GM12878 (cell line): Measurements from ENCODE around the gene PRMT7. TPM values are rescaled to one million over a fixed set of nuclear protein-coding genes. Genes with fewer than 3 reads are reported as not detected.

Source experiments
- ATAC-seq: fragments of 200-7000 bp; cut with Tn5 transposase; 3 replicates; pipeline ENCODE4 v1.9.1; 2020; ENCODE audit warnings: mild to moderate bottlenecking, moderate library complexity
- BruUV-seq: library from RNA; stranded (reverse); fragments of 400-500 nt; replicated peaks from 2 replicates; lab custom pipeline; 2021; lab: Mats Ljungman, UMichigan
- CTCF ChIA-PET: fragments of 300-600 bp; sonication (Branson Sonifier 250); formaldehyde crosslinking; extraction: SDS; loops from one replicate; lab custom pipeline; 2021; ENCODE audit warnings: inconsistent platforms; lab: Yijun Ruan, JAX
- POLR2A ChIA-PET: fragments of 350-600 bp; formaldehyde crosslinking; extraction: SDS; loops from one replicate; lab custom pipeline; 2021; ENCODE audit warnings: inconsistent platforms; lab: Charles Lee
- RAD21 ChIA-PET: fragments of 300-600 bp; sonication (Branson Sonifier 250); formaldehyde crosslinking; loops from one replicate; lab custom pipeline; 2023; ENCODE audit warnings: antibody characterized with exemption; ENCODE audit not compliant: unreplicated experiment; lab: Charles Lee
- SMC1A ChIA-PET: fragments of 300-600 bp; sonication (Branson Sonifier 250); formaldehyde crosslinking; loops from one replicate; lab custom pipeline; 2023; ENCODE audit not compliant: unreplicated experiment, uncharacterized antibody; lab: Charles Lee
- DNase-seq: peaks from one replicate; pipeline ENCODE4 v3.0.0-alpha.2; 2011; ENCODE audit warnings: low read depth, low spot score
- FAIRE-seq: peaks from 3 replicates; lab custom pipeline; 2011; peaks lifted over from hg19 to GRCh38; lab: Jason Lieb, UNC
- H2AFZ ChIP-seq: 2 replicates; pipeline ENCODE4 v1.6.0; 2011; ENCODE audit warnings: low read depth, low read length, control low read depth; ENCODE audit not compliant: control insufficient read depth
- H3K27ac ChIP-seq: 2 replicates; pipeline ENCODE4 v1.5.1; 2011; ENCODE audit warnings: control low read depth; ENCODE audit not compliant: control insufficient read depth, insufficient read depth
- H3K27me3 ChIP-seq, 2 experiments: replicated peaks in 1 of 2; 2 replicates each; pipeline versions ENCODE4 v1.6.0 to v1.6.1; 2011; ENCODE audit warnings: low read length in 1 of 2; ENCODE audit not compliant: control insufficient read depth in 2 of 2, insufficient read depth in 2 of 2
- H3K36me3 ChIP-seq, 2 experiments: 2 replicates each; pipeline ENCODE4 v1.5.1; 2011; ENCODE audit warnings: low read length in 1 of 2; ENCODE audit not compliant: control insufficient read depth in 2 of 2, insufficient read depth in 2 of 2
- H3K4me1 ChIP-seq: 2 replicates; pipeline ENCODE4 v1.6.1; 2011; ENCODE audit warnings: mild to moderate bottlenecking, low read length, moderate library complexity, mixed read lengths; ENCODE audit not compliant: control insufficient read depth, insufficient read depth
- H3K4me2 ChIP-seq: 2 replicates; pipeline ENCODE4 v1.6.0; 2011; ENCODE audit warnings: control low read depth; ENCODE audit not compliant: control insufficient read depth, insufficient read depth
- H3K4me3 ChIP-seq: fragments of 200-600 bp; sonication (generic); 2 replicates; pipeline ENCODE4 v1.5.1; 2016
- H3K79me2 ChIP-seq: 2 replicates; pipeline ENCODE4 v1.6.0; 2011; ENCODE audit warnings: low read length; ENCODE audit not compliant: control insufficient read depth, insufficient read depth
- H3K9ac ChIP-seq: 2 replicates; pipeline ENCODE4 v1.8.0; 2011; ENCODE audit warnings: low read length, control low read depth, mixed read lengths; ENCODE audit not compliant: control insufficient read depth, insufficient read depth
- H3K9me3 ChIP-seq: replicated peaks from 3 replicates; pipeline ENCODE4 v1.5.1; 2011; ENCODE audit warnings: mild to moderate bottlenecking, low read length; ENCODE audit not compliant: control insufficient read depth, insufficient read depth
- H4K20me1 ChIP-seq: 2 replicates; pipeline ENCODE4 v1.6.0; 2011; ENCODE audit not compliant: control insufficient read depth, insufficient read depth
- ATF7 ChIP-seq: fragments of 450-650 bp; IDR thresholded peaks from 2 replicates; pipeline ENCODE4 v1.6.1; 2016; ENCODE audit warnings: low read depth, mild to moderate bottlenecking
- BCL3 ChIP-seq: IDR thresholded peaks from 2 replicates; pipeline ENCODE4 v1.6.1; 2011; ENCODE audit warnings: borderline replicate concordance, low read depth, mild to moderate bottlenecking, moderate library complexity, low read length; ENCODE audit not compliant: insufficient read depth, poor library complexity, severe bottlenecking
- FOXK2 ChIP-seq: fragments of 450-650 bp; IDR thresholded peaks from 2 replicates; pipeline ENCODE4 v1.6.1; 2017; ENCODE audit warnings: mild to moderate bottlenecking, moderate library complexity
- NFYB ChIP-seq: IDR thresholded peaks from 2 replicates; pipeline ENCODE4 v1.6.1; 2011; ENCODE audit warnings: low read depth, mild to moderate bottlenecking, low read length, improper control_type of control experiment, moderate library complexity; ENCODE audit not compliant: insufficient read depth
- ZBTB40 ChIP-seq: fragments of 450-650 bp; IDR thresholded peaks from 2 replicates; pipeline ENCODE4 v1.6.1; 2016; ENCODE audit warnings: mild to moderate bottlenecking, moderate library complexity, borderline replicate concordance
- ZNF207 ChIP-seq: fragments of 450-650 bp; IDR thresholded peaks from 2 replicates; pipeline ENCODE4 v1.6.1; 2014; ENCODE audit warnings: antibody characterized with exemption, mild to moderate bottlenecking, borderline replicate concordance
- WGBS: methylation state at CpG from one replicate; pipeline ENCODE4 v1.1.6; 2016; ENCODE audit warnings: low lambda C conversion rate; ENCODE audit not compliant: insufficient replicate concordance, insufficient coverage; ENCODE audit errors: missing lambda C conversion rate; 5-methylcytosine and 5-hydroxymethylcytosine counted together
- in situ Hi-C: fragments of 300-500 bp; cut with MboI; formaldehyde crosslinking; loops from 9 replicates; pipeline ENCODE4 v1.14.3; 2018; ENCODE audit warnings: mixed read lengths
- intact Hi-C: fragments of 100-400 bp; cut with micrococcal nuclease; formaldehyde crosslinking; loops from one replicate; pipeline ENCODE4 v1.14.2; 2022; ENCODE audit not compliant: unreplicated experiment
- polyA plus RNA-seq, 11 experiments: library from polyadenylated mRNA; depleted of rRNA in 4 of 11; unstranded in 6 of 11; stranded (reverse) in 5 of 11; fragments of >200 nt; fragmentation: Nextera tagmentation in 4 of 11; fragmentation: Illumina TruSeq in 1 of 11; extraction: Ambion mirVana in 4 of 11; extraction: Trizol in 1 of 11; gene quantifications; 1 replicate in 1 of 11; 2 replicates in 10 of 11; pipeline versions ENCODE4 v1.2.1 to v1.2.3, GENCODE V29; 2011 to 2016; ENCODE audit warnings: inconsistent platforms in 2 of 11, missing spikeins in 2 of 11, low read depth in 1 of 11
- total RNA-seq, 4 experiments: library from RNA; depleted of rRNA in 3 of 4; stranded (reverse); fragments of >200 nt in 3 of 4; fragmentation: Illumina TruSeq in 1 of 4; extraction: Trizol in 1 of 4; gene quantifications; 2 replicates each; pipeline versions ENCODE4 v1.2.1 to v1.2.3, GENCODE V29; 2013 to 2021

PRMT7 gene
- total and polyA plus RNA-seq, 10 of the 15 experiments (the other 5 are each of a cell fraction or from before 2014, with no cell fraction given), result 5.1 to 56.1 (median 42.0) TPM

GRCh38 chr16:68347605-68348004, 36.8 kb downstream of the PRMT7 start (continued):
- no peak for TF ChIP-seq ZNF207

GRCh38 chr16:68348639-68349445, 38.0 kb downstream of the PRMT7 start:
- ChIA-PET CTCF (interaction anchor here (1.1 to 1.4 kb wide), 2 partner anchors 9 to 16 kb away, joined by 3 read pairs; no protein-coding TSS in a partner anchor), SMC1A (interaction anchor here (0.9 to 1.2 kb wide), 2 partner anchors 9 to 14 kb away, joined by 3 read pairs; no protein-coding TSS in a partner anchor), POLR2A (interaction anchor here (0.6 kb wide), 1 partner anchor 200 kb away, joined by 3 read pairs; no protein-coding TSS in a partner anchor), RAD21 (interaction anchor here (0.7 kb wide), 1 partner anchor 14 kb away, joined by 3 read pairs; no protein-coding TSS in a partner anchor)
- no peak for ATAC-seq
- H3K27me3 ChIP-seq, result no peaks in the 10 kb centered on the region
- H3K79me2 ChIP-seq, result no peaks in the 10 kb centered on the region
- no peak overlapping the region for H2AFZ ChIP-seq
- no TSS peak for BruUV-seq
- H3K9me3 ChIP-seq, result no peaks in the 10 kb centered on the region
- WGBS, result 94% methylated on average over 23 of the region's 27 CpGs
- in situ Hi-C loops, result no loop called here
- no peaks in the 10 kb centered on the region for H3K4me1 ChIP-seq
- H3K4me2 ChIP-seq, result no peak overlapping the region
- no peaks in the 10 kb centered on the region; the same call in 1 of the 2 replicates for H4K20me1 ChIP-seq
- no peak overlapping the region for H3K27ac ChIP-seq
- no peak overlapping the region for H3K4me3 ChIP-seq
- no peak for TF ChIP-seq ATF7
- no peak for TF ChIP-seq NFYB
- no peak for TF ChIP-seq FOXK2
- no peak for TF ChIP-seq ZBTB40
- no peak for TF ChIP-seq BCL3
- no peak for FAIRE-seq
- H3K36me3 ChIP-seq, result peaks cover 29 to 34% of the 10 kb centered on the region in 2 experiments
- intact Hi-C loops, result no loop called here
- no peak overlapping the region for H3K9ac ChIP-seq
- no peak for DNase-seq
